CD4-positive, alpha-beta T cell treated with Interferon alpha-2 for 1 hour (primary cell): ENCODE measurements around the gene ADK.
"Not testable (repeated sequence)": the region's sequence is repeated elsewhere in the genome, so short reads cannot be mapped to it uniquely, and the experiment has no call there.

Experiments used
- DNase-seq, 2 donors: peaks; one replicate each; pipeline ENCODE4 v3.0.0-alpha.2; 2020 to 2022

The ADK gene

GRCh38 chr10:74500026-74500704, 349.1 kb downstream of the ADK start:
- DNase-seq = no peak

DNA sequence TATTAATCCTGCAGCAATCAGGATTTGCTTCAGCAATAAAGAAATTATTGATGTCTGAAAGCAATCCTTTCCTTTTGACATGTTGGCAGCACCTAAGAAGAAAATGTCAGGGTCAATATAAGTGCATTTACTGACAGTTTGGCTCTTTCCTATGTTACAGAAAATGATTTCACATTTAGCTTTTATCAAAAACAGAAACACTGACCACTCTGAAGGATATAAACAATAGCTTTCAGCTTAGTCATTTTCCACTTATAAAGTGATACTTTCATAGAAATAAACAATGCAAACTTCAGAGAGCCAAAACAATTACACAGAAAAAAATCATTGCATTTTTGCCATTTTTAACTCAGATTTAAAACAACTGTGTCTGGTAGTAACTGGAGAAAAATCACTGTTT, 349.8 kb downstream of the ADK start:
- no peak for DNase-seq

- no peak for DNase-seq
Observed at GRCh38 chr10:74502963-74503608, 352.1 kb downstream of the ADK start.

DNA sequence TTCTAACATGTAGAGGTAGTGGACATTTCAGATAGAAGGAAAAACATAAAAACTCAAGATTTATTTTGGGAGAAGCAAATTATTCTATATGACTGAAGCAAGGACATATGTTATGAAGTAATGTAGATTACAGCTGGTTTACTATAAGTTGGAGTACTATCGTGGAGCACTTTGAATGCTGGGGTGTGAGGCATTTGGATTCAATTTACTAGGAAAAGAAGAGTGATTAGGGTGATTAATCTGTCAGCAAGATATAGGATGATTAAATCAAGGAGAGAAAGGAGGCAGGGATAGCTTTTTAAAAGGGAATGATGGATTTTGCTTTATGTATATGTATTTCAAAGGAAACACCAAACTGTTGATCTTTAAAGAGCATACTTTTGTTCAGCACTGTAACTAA, 356.9 kb downstream of the ADK start:
- DNase-seq = no peak

DNA sequence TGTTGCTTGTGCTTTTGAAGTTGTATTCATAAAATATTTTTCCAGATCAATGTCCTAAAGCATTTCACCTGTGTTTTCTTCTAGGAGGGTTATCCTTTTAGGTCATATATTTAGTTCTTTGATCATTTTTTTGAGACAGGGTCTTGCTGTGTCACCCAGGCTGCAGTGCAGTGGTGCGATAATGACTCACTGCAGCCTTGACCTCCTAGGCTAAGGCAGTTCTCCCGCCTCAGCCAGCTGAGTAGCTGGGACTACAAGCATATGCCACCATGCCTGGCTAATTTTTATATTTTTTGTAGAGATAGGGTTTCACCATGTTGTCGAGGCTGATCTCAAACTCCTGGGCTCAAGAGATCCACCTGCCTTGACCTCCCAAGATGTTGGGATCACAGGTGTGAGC, 359.6 kb downstream of the ADK start:
- no peak for DNase-seq

- no peak for DNase-seq
Observed at GRCh38 chr10:74511051-74511450, 360.0 kb downstream of the ADK start.

DNA sequence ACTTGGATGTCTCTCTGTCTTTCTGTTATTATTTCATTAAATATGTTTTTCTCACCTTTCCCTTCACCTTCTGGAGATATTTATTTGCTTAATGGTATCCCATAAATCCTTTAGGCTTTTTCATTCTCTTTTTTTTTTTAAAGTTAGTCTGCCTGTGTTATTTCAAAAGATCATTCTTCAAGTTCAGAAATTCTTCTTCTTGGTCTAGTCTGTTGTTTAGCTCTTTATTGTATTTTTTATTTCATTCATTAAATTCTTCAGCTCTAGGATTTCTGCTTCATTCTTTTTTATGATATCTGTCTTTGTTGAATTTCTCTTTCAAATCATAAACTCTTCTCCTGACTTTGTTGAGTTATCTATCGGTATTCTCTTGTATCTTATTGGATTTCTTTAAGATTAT, 363.3 kb downstream of the ADK start:
- no peak for DNase-seq

GRCh38 chr10:74518061-74518460, 367.0 kb downstream of the ADK start:
- no peak for DNase-seq

DNA sequence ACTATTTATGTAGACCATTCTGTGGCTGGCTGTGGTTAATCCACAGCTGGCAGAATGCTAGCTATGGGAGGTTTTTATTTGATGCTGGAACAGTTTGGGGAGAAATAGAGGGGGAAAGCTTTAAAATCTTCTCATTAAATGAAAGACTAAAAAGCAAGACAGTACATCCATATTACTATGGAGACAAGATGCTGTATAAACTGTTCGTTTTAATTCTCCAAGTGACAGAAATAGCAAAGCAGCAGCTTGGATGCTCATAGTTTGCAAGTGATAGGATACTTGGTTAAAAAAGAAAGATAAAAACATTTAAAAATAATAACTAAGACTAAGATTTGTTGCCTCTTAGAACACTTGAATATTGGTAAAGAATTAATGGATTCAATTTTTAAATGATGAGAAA, 370.5 kb downstream of the ADK start:
- DNase-seq = no peak

- DNase-seq = no peak
Observed at GRCh38 chr10:74523199-74523598, 372.2 kb downstream of the ADK start.

DNA sequence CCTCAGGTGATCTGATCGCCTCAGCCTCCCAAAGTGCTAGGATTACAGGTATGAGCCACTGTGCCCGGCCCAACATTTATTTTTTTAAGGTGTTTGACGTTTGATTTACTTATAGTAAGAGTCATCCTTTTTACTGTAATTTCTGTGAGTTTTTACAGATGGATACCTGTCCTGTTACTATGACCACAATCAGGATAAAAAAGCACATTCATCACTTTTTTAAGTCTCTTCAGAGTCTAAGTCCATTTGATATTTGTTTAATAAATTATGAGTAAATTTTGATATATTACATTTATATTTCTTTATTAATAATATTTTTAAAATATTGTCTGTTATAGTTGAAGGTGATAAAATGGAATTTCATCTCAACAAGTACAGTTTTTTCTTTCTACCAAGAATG, 374.9 kb downstream of the ADK start:
- DNase-seq = no peak

DNA sequence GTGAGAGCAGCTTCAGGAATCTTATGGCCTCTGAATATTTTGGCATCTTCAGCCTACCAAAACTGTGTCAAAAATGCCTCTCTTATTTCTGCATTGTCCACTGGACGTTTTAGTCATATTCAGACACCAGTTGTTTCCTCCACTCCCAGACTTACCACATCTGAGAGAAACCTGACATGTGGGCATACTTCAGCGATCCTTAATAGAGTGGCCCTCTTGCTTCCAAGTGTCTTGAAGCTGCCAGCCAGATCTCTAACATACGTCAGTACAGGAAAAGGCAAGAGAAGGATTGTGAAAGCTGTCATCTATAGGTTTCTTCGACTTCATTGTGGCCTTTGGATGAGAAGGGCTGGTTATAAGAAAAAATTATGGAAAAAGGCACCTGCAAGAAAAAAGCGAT, 376.6 kb downstream of the ADK start:
- DNase-seq = not testable (repeated sequence)

DNA sequence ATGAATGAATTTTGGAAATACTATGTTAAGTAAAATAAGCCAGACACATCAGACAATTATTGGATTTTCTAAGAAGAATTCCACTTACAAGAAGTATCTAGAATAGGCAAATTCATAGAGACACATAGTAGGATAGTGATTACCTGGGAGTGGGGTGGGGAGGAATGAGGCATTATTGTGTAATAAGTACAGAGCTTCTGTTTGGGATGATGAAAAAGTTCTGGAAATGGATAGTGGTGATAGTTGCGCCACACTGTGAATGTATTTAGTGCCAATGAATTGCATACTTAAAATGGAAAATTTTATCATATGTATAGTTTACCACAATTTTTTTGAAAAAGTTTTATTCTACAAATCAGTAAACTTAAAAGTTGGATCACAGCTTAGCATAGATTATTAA, 378.2 kb downstream of the ADK start:
- no peak for DNase-seq

DNA sequence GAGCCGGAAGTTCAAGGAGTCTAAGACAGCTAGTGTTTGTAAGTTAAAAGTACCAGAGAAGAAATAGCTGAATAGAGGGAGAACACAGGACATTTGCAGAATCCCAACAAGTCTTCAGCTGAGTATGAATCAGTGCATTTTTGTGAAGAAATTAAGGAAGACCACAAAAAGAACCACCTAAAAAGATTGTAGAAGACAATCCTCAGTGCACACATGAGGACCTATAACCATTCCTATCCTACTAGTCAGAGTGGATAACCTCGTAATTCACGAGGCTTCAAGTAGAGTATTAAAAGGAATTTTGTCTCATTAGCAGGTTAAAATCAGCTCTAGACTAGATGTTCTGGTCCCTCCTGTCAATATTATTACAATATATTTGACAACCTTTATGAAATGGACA, 380.0 kb downstream of the ADK start:
- no peak for DNase-seq

- no peak for DNase-seq
Observed at GRCh38 chr10:74539317-74539716, 388.3 kb downstream of the ADK start.

DNA sequence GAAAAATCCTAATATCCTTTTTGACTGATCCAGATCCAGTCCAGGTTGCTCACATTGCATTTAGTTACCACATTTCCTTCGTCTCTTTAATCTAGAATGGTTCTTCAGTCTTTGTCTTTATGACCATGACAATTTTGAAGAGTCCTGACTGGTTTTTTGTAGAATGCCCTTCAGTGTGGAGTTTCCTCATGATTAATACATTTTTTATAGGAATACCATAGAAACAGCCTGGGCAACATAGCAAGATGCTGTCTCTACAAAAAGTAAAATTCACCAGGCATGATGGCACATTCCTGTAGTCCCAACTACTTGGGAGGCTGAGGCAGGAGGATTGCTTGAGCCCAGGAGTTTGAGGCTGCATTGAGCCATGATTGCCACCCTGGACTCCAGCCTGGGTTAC, 390.4 kb downstream of the ADK start:
- DNase-seq = no peak

- DNase-seq = no peak
Observed at GRCh38 chr10:74542077-74542476, 391.1 kb downstream of the ADK start.

DNA sequence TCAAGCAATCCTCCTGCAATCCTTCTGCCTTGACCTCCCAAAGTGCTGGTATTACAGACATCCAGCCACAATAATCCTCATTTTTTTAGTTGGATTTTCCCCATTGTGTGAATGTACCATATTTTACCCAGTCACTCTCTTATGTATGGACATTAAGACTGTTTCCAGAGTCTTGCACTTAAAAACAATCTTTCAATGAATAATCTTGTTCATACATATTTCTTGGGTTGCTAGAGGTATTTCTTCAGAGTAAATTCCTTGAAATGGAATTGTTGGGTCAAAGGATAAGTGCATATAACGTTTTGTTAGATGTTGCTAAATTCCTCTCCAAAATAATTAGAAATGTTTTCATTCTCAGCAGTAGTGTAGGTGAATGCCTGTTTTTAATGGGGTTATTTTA, 392.3 kb downstream of the ADK start:
- DNase-seq = no peak

GRCh38 chr10:74544106-74544505, 393.1 kb downstream of the ADK start:
- DNase-seq = no peak

DNA sequence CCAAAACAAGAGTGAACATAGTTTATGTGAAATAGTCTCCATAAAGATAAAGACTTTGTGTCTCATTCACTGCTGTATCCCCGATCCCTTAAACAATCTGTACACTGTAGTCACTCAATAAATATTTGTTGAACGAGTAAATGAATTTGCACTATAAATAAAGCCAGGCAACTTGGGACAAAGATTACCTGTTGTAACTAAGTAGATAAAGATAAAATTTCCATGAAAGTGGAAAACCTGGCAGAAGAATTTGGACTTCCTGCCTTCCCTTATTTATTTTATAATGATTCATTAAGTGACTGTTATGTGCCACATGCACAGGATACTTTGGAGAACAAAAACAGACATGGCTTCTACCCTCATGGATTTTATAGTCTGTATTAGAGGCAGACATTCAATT, 397.7 kb downstream of the ADK start:
- no peak for DNase-seq

- DNase-seq = no peak
Observed at GRCh38 chr10:74556072-74556705, 405.2 kb downstream of the ADK start.

DNA sequence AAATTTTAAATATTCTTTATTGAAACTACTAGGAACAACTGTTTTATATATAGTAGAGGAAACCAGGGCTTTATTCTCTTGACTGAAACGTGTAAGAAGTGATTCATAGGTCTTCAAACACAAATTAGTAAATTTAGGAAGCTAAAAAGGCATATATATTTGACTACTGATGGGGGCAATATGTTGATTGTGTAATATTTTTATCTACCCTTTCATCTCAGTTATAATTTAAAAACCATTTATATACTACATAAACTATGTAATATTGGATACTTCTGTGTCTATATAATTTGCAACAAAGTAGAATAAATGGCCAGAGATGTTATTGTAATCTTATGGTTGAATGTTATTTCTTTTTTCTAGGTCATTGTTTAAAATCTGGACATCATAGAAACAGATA, 406.1 kb downstream of the ADK start:
- no peak for DNase-seq

GRCh38 chr10:74558403-74558802, 407.4 kb downstream of the ADK start:
- no peak for DNase-seq

DNA sequence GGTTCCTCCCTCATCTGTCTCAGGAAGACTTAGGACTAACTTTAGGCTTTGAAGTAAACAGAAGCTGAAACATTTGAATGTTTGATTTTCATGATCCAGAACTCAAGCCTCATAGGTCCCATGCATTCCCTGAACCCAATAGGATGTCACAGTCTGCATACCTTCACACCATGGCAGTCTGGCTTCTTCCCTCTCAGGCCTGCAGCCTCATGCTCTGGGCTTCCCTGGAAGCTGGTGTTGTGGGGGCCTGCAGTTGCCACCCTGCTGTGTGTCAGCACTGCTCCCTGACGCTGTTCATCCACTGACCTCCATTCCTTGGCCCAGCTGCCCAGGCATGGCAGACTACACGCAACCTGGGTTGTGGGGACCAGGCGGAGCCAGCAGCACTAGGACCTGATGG, 407.9 kb downstream of the ADK start:
- no peak for DNase-seq

GRCh38 chr10:74568896-74569295, 417.9 kb downstream of the ADK start:
- not testable (repeated sequence) for DNase-seq
